HL-60 (cell line): ENCODE results near the gene OSBPL2.

Source experiments
- GABPA ChIP-seq: IDR thresholded peaks from 2 replicates; pipeline ENCODE4 v1.6.1; 2012; ENCODE audit warnings: low read depth
- POLR2AphosphoS5 ChIP-seq: IDR thresholded peaks from 2 replicates; pipeline ENCODE4 v1.6.1; 2012; ENCODE audit warnings: low read depth
- SPI1 ChIP-seq: IDR thresholded peaks from 2 replicates; pipeline ENCODE4 v1.6.1; 2012; ENCODE audit warnings: low read depth, mild to moderate bottlenecking, borderline replicate concordance
- TF ChIP-seq, protein P1 (sequence below): IDR thresholded peaks from one replicate; pipeline ENCODE4 v1.5.1; 2011; ENCODE audit warnings: low read length, control low read depth, inconsistent platforms; ENCODE audit not compliant: insufficient read depth
- TF ChIP-seq, protein P2 (sequence below): IDR thresholded peaks from 2 replicates; pipeline ENCODE4 v1.6.1; 2012; ENCODE audit warnings: low read depth; ENCODE audit not compliant: insufficient replicate concordance

DNA sequence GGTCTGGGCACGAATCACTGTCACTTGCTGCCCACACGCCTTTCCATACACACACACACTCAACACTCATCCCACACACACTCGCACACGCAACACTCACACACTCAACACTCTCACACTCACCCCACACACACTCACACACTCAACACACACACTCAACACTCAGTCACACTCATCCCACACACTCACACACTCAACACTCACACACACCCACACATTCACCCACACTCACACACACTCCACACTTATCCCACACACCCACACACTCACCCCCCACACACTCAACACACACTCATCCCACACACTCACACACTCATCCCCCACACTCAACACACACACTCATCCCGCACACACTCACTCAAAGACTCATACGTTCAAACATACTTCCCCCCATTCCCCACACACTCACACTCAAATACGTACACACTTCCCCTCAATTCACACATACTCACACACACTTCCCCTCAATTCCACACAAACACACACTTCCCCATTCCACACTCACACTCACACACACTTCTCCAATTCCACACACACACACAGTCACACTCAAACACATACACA lies 9.3 kb upstream of the OSBPL2 start:
- TF ChIP-seq, protein P1, sequence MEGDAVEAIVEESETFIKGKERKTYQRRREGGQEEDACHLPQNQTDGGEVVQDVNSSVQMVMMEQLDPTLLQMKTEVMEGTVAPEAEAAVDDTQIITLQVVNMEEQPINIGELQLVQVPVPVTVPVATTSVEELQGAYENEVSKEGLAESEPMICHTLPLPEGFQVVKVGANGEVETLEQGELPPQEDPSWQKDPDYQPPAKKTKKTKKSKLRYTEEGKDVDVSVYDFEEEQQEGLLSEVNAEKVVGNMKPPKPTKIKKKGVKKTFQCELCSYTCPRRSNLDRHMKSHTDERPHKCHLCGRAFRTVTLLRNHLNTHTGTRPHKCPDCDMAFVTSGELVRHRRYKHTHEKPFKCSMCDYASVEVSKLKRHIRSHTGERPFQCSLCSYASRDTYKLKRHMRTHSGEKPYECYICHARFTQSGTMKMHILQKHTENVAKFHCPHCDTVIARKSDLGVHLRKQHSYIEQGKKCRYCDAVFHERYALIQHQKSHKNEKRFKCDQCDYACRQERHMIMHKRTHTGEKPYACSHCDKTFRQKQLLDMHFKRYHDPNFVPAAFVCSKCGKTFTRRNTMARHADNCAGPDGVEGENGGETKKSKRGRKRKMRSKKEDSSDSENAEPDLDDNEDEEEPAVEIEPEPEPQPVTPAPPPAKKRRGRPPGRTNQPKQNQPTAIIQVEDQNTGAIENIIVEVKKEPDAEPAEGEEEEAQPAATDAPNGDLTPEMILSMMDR = no peak
- TF ChIP-seq GABPA = no peak
- TF ChIP-seq SPI1 = no peak
- TF ChIP-seq, protein P2, sequence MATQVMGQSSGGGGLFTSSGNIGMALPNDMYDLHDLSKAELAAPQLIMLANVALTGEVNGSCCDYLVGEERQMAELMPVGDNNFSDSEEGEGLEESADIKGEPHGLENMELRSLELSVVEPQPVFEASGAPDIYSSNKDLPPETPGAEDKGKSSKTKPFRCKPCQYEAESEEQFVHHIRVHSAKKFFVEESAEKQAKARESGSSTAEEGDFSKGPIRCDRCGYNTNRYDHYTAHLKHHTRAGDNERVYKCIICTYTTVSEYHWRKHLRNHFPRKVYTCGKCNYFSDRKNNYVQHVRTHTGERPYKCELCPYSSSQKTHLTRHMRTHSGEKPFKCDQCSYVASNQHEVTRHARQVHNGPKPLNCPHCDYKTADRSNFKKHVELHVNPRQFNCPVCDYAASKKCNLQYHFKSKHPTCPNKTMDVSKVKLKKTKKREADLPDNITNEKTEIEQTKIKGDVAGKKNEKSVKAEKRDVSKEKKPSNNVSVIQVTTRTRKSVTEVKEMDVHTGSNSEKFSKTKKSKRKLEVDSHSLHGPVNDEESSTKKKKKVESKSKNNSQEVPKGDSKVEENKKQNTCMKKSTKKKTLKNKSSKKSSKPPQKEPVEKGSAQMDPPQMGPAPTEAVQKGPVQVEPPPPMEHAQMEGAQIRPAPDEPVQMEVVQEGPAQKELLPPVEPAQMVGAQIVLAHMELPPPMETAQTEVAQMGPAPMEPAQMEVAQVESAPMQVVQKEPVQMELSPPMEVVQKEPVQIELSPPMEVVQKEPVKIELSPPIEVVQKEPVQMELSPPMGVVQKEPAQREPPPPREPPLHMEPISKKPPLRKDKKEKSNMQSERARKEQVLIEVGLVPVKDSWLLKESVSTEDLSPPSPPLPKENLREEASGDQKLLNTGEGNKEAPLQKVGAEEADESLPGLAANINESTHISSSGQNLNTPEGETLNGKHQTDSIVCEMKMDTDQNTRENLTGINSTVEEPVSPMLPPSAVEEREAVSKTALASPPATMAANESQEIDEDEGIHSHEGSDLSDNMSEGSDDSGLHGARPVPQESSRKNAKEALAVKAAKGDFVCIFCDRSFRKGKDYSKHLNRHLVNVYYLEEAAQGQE = no peak
- TF ChIP-seq POLR2AphosphoS5 = no peak
